Loucy (cell line): ENCODE results near the gene CTDSPL.

Experiments
- H2AFZ ChIP-seq: fragments of 200-600 bp; sonication (generic); 2 replicates; pipeline ENCODE4 v1.6.0; 2016; ENCODE audit warnings: antibody characterized with exemption, mild to moderate bottlenecking, low read length, moderate library complexity
- H3F3A ChIP-seq: fragments of 200-600 bp; 2 replicates; pipeline ENCODE4 v1.6.0; 2016; ENCODE audit warnings: antibody characterized with exemption, low read depth, mild to moderate bottlenecking
- H3K27me3 ChIP-seq: fragments of 200-600 bp; sonication (generic); 2 replicates; pipeline ENCODE4 v1.6.1; 2014; ENCODE audit warnings: low read length, mild to moderate bottlenecking; ENCODE audit not compliant: insufficient read depth, poor library complexity, severe bottlenecking
- H3K36me3 ChIP-seq: fragments of 200-600 bp; sonication (generic); 2 replicates; pipeline ENCODE4 v1.6.1; 2016; ENCODE audit warnings: low read length; ENCODE audit not compliant: insufficient read depth
- H3K4me1 ChIP-seq: fragments of 200-600 bp; sonication (generic); 2 replicates; pipeline ENCODE4 v1.5.1; 2014; ENCODE audit warnings: low read length, mild to moderate bottlenecking; ENCODE audit not compliant: insufficient read depth, poor library complexity, severe bottlenecking
- H3K4me2 ChIP-seq: fragments of 200-600 bp; sonication (generic); 2 replicates; pipeline ENCODE4 v1.6.0; 2014; ENCODE audit warnings: antibody characterized with exemption, low read length, low read depth, mild to moderate bottlenecking; ENCODE audit not compliant: poor library complexity, severe bottlenecking
- H3K4me3 ChIP-seq: fragments of 200-600 bp; sonication (generic); 2 replicates; pipeline ENCODE4 v1.5.1; 2014; ENCODE audit warnings: low read length, mild to moderate bottlenecking, mixed read lengths; ENCODE audit not compliant: poor library complexity, severe bottlenecking
- H3K79me2 ChIP-seq: fragments of 200-600 bp; sonication (generic); 2 replicates; pipeline ENCODE4 v1.6.1; 2014; ENCODE audit warnings: low read length; ENCODE audit not compliant: insufficient read depth
- H3K9ac ChIP-seq: fragments of 200-600 bp; sonication (generic); 2 replicates; pipeline ENCODE4 v1.6.0; 2014; ENCODE audit warnings: mild to moderate bottlenecking, low read depth, low read length, moderate library complexity; ENCODE audit not compliant: poor library complexity, severe bottlenecking
- H3K9me2 ChIP-seq: fragments of 200-600 bp; sonication (generic); replicated peaks from 2 replicates; pipeline ENCODE4 v1.6.1; 2016; ENCODE audit warnings: low read depth, low read length, mixed read lengths
- H3K9me3 ChIP-seq: fragments of 200-600 bp; sonication (generic); 2 replicates; pipeline ENCODE4 v1.6.1; 2014; ENCODE audit warnings: mild to moderate bottlenecking, antibody characterized with exemption, low read length, low read depth; ENCODE audit not compliant: insufficient read depth
- H4K20me1 ChIP-seq: fragments of 200-600 bp; sonication (generic); 2 replicates; pipeline ENCODE4 v1.6.0; 2014; ENCODE audit warnings: antibody characterized with exemption, low read length, mild to moderate bottlenecking; ENCODE audit not compliant: insufficient read depth, poor library complexity, severe bottlenecking
- CTCF ChIP-seq: fragments of 200-600 bp; sonication (generic); conservative IDR thresholded peaks from 2 replicates; pipeline ENCODE4 v1.5.1; 2014; ENCODE audit warnings: mild to moderate bottlenecking, antibody characterized with exemption, low read length
- EZH2phosphoT487 ChIP-seq: fragments of 200-600 bp; IDR thresholded peaks from 2 replicates; pipeline ENCODE4 v1.6.1; 2018; ENCODE audit warnings: antibody characterized with exemption, mild to moderate bottlenecking, moderate library complexity, borderline replicate concordance

CTDSPL gene

GRCh38 chr3:37988931-37989525, 127.3 kb downstream of the CTDSPL start:
- Histone ChIP-seq H3K4me3 (no peak overlapping the region), H3K9ac (no peak overlapping the region), H3K4me1 (peaks cover 7% of the 10 kb centered on the region), H3F3A (no peaks in the 10 kb centered on the region), H3K27me3 (no peaks in the 10 kb centered on the region), H4K20me1 (no peaks in the 10 kb centered on the region), H3K4me2 (no peak overlapping the region), H3K9me3 (no peaks in the 10 kb centered on the region), H3K9me2 (no peaks in the 10 kb centered on the region), H2AFZ (no peak overlapping the region), H3K36me3 (no peaks in the 10 kb centered on the region), H3K79me2 (no peaks in the 10 kb centered on the region)
- TF ChIP-seq EZH2phosphoT487 (no peak), CTCF (no peak)

- Histone ChIP-seq H4K20me1 (no peaks in the 10 kb centered on the region), H3K4me1 (peaks cover 12% of the 10 kb centered on the region), H3K4me2 (no peak overlapping the region), H3K79me2 (peaks cover 7% of the 10 kb centered on the region), H3F3A (no peaks in the 10 kb centered on the region), H3K4me3 (no peak overlapping the region), H3K9ac (no peak overlapping the region), H2AFZ (no peak overlapping the region), H3K9me3 (no peaks in the 10 kb centered on the region), H3K36me3 (no peaks in the 10 kb centered on the region), H3K9me2 (no peaks in the 10 kb centered on the region), H3K27me3 (no peaks in the 10 kb centered on the region)
- TF ChIP-seq CTCF, result no peak
- no peak for TF ChIP-seq EZH2phosphoT487
Observed at GRCh38 chr3:37989821-37990480, 128.3 kb downstream of the CTDSPL start.

GRCh38 chr3:37990527-37990926, 128.8 kb downstream of the CTDSPL start, which contains the start of gene VILL:
Gene VILL, plus strand, starts transcription at chr3:37990786. Its CDS starts 2,887 bp downstream, at chr3:37993673.
- Histone ChIP-seq H3K9ac (no peak within 1 kb of the TSS), H3K4me3 (no peak within 1 kb of the TSS), H3K79me2 (peaks cover 13% of the 10 kb centered on the region), H3K4me1 (peaks cover 18% of the 10 kb centered on the region), H4K20me1 (no peaks in the 10 kb centered on the region), H3K27me3 (no peaks in the 10 kb centered on the region), H2AFZ (no peak within 1 kb of the TSS), H3F3A (no peaks in the 10 kb centered on the region), H3K9me2 (no peaks in the 10 kb centered on the region), H3K4me2 (no peak within 1 kb of the TSS), H3K36me3 (no peaks in the 10 kb centered on the region), H3K9me3 (no peaks in the 10 kb centered on the region)
- no peak for TF ChIP-seq EZH2phosphoT487
- no peak for TF ChIP-seq CTCF
